Astrocyte (in vitro differentiated cells and primary cell): Measurements from ENCODE around the gene KLHL30. TPM values are rescaled to one million over a fixed set of nuclear protein-coding genes. Genes with fewer than 3 reads are reported as not detected.

Experiments used
- DNase-seq: peaks from one replicate; pipeline ENCODE4 v3.0.0-alpha.2; 2010; ENCODE audit warnings: low read depth
- FAIRE-seq: peaks from 2 replicates; lab custom pipeline; 2011; peaks lifted over from hg19 to GRCh38; lab: Jason Lieb, UNC
- H2AFZ ChIP-seq: 2 replicates; pipeline ENCODE4 v1.6.0; 2012; ENCODE audit warnings: low read depth, low read length, inconsistent platforms
- H3K27ac ChIP-seq: 2 replicates; pipeline ENCODE4 v1.5.1; 2011; ENCODE audit warnings: low read depth, low read length, inconsistent platforms
- H3K27me3 ChIP-seq: 2 replicates; pipeline ENCODE4 v1.6.0; 2011; ENCODE audit warnings: low read length, inconsistent platforms; ENCODE audit not compliant: insufficient read depth
- H3K36me3 ChIP-seq: 2 replicates; pipeline ENCODE4 v1.5.1; 2011; ENCODE audit warnings: low read length, inconsistent platforms; ENCODE audit not compliant: insufficient read depth
- H3K4me1 ChIP-seq: 2 replicates; pipeline ENCODE4 v1.5.1; 2011; ENCODE audit warnings: low read length, inconsistent platforms; ENCODE audit not compliant: insufficient read depth
- H3K4me2 ChIP-seq: 2 replicates; pipeline ENCODE4 v1.6.0; 2012; ENCODE audit warnings: low read length, inconsistent platforms
- H3K4me3 ChIP-seq: 2 replicates; pipeline ENCODE4 v1.5.1; 2011; ENCODE audit warnings: low read depth, mild to moderate bottlenecking, low read length, inconsistent platforms; ENCODE audit not compliant: insufficient read depth
- H3K79me2 ChIP-seq: 2 replicates; pipeline ENCODE4 v1.6.0; 2012; ENCODE audit warnings: mild to moderate bottlenecking, low read length, inconsistent platforms; ENCODE audit not compliant: insufficient read depth
- H3K9ac ChIP-seq: 2 replicates; pipeline ENCODE4 v1.6.0; 2012; ENCODE audit warnings: mild to moderate bottlenecking, low read length, inconsistent platforms
- H3K9me3 ChIP-seq: 2 replicates; pipeline ENCODE4 v1.5.1; 2012; ENCODE audit warnings: low read depth, mild to moderate bottlenecking, low read length, inconsistent platforms; ENCODE audit not compliant: insufficient read depth
- H4K20me1 ChIP-seq: 2 replicates; pipeline ENCODE4 v1.6.0; 2012; ENCODE audit warnings: low read length, inconsistent platforms; ENCODE audit not compliant: insufficient read depth
- H3K27ac Mint-ChIP-seq: one replicate; pipeline ENCODE4 v1.8.0; 2021; ENCODE audit warnings: mild to moderate bottlenecking, mixed read lengths; ENCODE audit not compliant: unreplicated experiment
- H3K27me3 Mint-ChIP-seq: one replicate; pipeline ENCODE4 v1.8.0; 2021; ENCODE audit warnings: low read depth, mixed read lengths; ENCODE audit not compliant: unreplicated experiment
- H3K36me3 Mint-ChIP-seq: one replicate; pipeline ENCODE4 v1.8.0; 2021; ENCODE audit warnings: low read depth, mixed read lengths; ENCODE audit not compliant: unreplicated experiment
- H3K4me1 Mint-ChIP-seq: one replicate; pipeline ENCODE4 v1.8.0; 2021; ENCODE audit warnings: low read depth, mixed read lengths; ENCODE audit not compliant: unreplicated experiment
- H3K4me3 Mint-ChIP-seq: one replicate; pipeline ENCODE4 v1.8.0; 2021; ENCODE audit warnings: mild to moderate bottlenecking, moderate library complexity, mixed read lengths; ENCODE audit not compliant: unreplicated experiment
- H3K9me3 Mint-ChIP-seq: one replicate; pipeline ENCODE4 v1.8.0; 2021; ENCODE audit warnings: mild to moderate bottlenecking, mixed read lengths; ENCODE audit not compliant: unreplicated experiment
- CTCF ChIP-seq: IDR thresholded peaks from 2 replicates; pipeline ENCODE4 v1.5.1; 2011; ENCODE audit warnings: low read depth, mild to moderate bottlenecking, inconsistent platforms, low read length, moderate library complexity; ENCODE audit not compliant: insufficient read depth
- EZH2 ChIP-seq: IDR thresholded peaks from 2 replicates; pipeline ENCODE4 v1.6.1; 2012; ENCODE audit warnings: mild to moderate bottlenecking, low read length, inconsistent platforms; ENCODE audit not compliant: insufficient read depth
- total RNA-seq: library from RNA; stranded (reverse); gene quantifications from 2 replicates; pipeline ENCODE4 v1.2.1, GENCODE V29; 2021

The KLHL30 gene
- total RNA-seq, 1 donor from 2014 or later, result 0.59 TPM

DNA sequence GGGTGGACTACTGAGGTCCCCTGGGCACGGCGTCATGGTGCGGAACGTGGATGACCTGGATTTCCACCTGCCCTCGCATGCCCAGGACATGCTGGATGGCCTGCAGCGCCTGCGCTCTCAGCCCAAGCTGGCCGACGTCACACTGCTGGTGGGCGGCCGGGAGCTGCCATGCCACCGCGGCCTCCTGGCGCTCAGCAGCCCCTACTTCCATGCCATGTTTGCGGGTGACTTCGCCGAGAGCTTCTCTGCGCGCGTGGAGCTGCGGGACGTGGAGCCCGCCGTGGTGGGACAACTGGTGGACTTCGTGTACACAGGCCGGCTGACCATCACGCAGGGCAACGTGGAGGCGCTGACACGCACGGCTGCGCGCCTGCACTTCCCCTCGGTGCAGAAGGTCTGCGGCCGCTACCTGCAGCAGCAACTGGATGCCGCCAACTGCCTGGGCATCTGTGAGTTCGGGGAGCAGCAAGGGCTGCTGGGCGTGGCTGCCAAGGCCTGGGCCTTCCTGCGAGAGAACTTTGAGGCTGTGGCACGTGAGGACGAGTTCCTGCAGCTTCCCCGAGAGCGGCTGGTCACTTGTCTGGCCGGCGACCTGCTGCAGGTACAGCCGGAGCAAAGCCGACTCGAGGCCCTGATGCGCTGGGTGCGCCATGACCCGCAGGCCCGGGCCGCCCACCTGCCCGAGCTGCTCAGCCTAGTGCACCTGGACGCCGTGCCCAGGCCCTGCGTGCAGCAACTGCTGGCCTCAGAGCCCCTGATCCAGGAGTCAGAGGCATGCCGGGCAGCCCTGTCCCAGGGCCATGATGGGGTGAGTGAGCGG is 2.5 kb downstream of the KLHL30 start:
- Mint-ChIP-seq H3K4me1 (peaks cover 14% of the 10 kb centered on the region), H3K9me3 (no peaks in the 10 kb centered on the region), H3K27ac (no peak overlapping the region), H3K36me3 (peaks cover 2% of the 10 kb centered on the region), H3K27me3 (peaks cover 13% of the 10 kb centered on the region), H3K4me3 (no peak overlapping the region)
- H4K20me1 ChIP-seq, result no peaks in the 10 kb centered on the region
- no peak overlapping the region for H3K4me3 ChIP-seq
- no peaks in the 10 kb centered on the region for H3K79me2 ChIP-seq
- H2AFZ ChIP-seq, result no peak overlapping the region
- no peaks in the 10 kb centered on the region for H3K9me3 ChIP-seq
- DNase-seq (no peak), FAIRE-seq (no peak)
- no peak overlapping the region for H3K9ac ChIP-seq
- no peak overlapping the region for H3K27ac ChIP-seq
- H3K4me2 ChIP-seq, result no peak overlapping the region
- H3K36me3 ChIP-seq, result no peaks in the 10 kb centered on the region
- H3K27me3 ChIP-seq, result no peaks in the 10 kb centered on the region
- peaks cover 5% of the 10 kb centered on the region for H3K4me1 ChIP-seq
- TF ChIP-seq CTCF, result no peak
- no peak for TF ChIP-seq EZH2

GRCh38 chr2:238141541-238142318 is 3.3 kb downstream of the KLHL30 start:
- FAIRE-seq (no peak), DNase-seq (no peak)
- no peaks in the 10 kb centered on the region for H3K27me3 ChIP-seq
- Mint-ChIP-seq H3K4me3 (no peak overlapping the region), H3K4me1 (peaks cover 14% of the 10 kb centered on the region), H3K36me3 (peaks cover 2% of the 10 kb centered on the region), H3K9me3 (no peaks in the 10 kb centered on the region), H3K27me3 (peaks cover 7% of the 10 kb centered on the region), H3K27ac (peak overlapping the region; percentile 64)
- H3K4me1 ChIP-seq, result peaks cover 5% of the 10 kb centered on the region
- no peaks in the 10 kb centered on the region for H3K9me3 ChIP-seq
- H3K79me2 ChIP-seq, result no peaks in the 10 kb centered on the region
- H3K36me3 ChIP-seq, result no peaks in the 10 kb centered on the region
- no peak overlapping the region for H3K9ac ChIP-seq
- no peaks in the 10 kb centered on the region for H4K20me1 ChIP-seq
- H3K27ac ChIP-seq, result no peak overlapping the region
- no peak overlapping the region for H3K4me3 ChIP-seq
- no peak overlapping the region for H2AFZ ChIP-seq
- no peak overlapping the region for H3K4me2 ChIP-seq
- TF ChIP-seq CTCF (no peak), EZH2 (no peak)
